Esophagus muscularis mucosa (tissue), 4 donors: ENCODE data around the gene ZSCAN10.

Experiments used
- EP300 ChIP-seq: sonication (generic); formaldehyde crosslinking; IDR thresholded peaks from one replicate; pipeline ENCODE4 v1.6.1; 2017; ENCODE audit warnings: antibody characterized with exemption
- POLR2A ChIP-seq: fragments of 450-650 bp; IDR thresholded peaks from one replicate; pipeline ENCODE4 v1.6.1; 2017; ENCODE audit warnings: antibody characterized with exemption, moderate library complexity, mild to moderate bottlenecking, low read depth
- POLR2AphosphoS5 ChIP-seq, 2 donors: sonication (generic); formaldehyde crosslinking; IDR thresholded peaks; one replicate each; pipeline ENCODE4 v1.6.1; 2017; ENCODE audit warnings: antibody characterized with exemption in 2 of 2
- TF ChIP-seq, protein P1 (sequence below), 3 experiments: fragments of 200-600 bp in 2 of 3; fragments of 450-650 bp in 1 of 3; sonication (generic) in 2 of 3; IDR thresholded peaks; one replicate each; pipeline ENCODE4 v1.5.1; 2017 to 2019; ENCODE audit warnings: antibody characterized with exemption in 3 of 3, mild to moderate bottlenecking in 2 of 3, moderate library complexity in 1 of 3

DNA sequence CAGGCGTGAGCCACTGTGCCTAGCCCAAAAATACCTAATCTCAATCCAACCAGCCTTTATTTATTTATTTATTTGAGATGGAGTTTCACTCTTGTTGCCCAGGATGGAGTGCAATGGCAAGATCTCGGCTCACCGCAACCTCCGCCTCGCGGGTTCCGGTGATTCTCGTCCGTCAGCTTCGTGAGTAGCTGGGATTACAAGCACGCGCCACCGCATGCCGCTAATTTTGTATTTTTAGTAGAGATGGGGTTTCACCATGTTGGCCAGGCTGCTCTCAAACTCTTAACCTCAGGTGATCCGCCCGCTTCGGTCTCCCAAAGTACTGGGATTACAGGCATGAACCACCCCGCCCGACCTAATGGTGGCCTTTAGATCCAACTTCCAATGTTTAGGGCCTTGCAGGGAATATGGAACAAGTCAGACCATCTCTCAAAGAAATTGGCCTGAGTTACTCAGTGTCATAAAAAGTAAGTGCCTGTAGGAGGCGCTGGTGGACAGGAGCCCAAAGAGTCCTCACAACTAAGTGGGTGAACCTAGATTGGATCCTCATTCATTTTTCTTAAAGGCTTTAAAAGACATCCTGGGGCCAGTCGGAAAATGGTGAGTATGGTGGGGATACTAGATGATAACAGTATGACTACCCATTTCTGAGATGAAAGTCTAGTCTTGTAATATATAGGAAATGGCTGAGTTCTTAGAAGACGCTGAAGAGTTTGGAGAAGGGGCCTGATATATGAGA lies 4.6 kb downstream of the ZSCAN10 start:
- TF ChIP-seq POLR2A (no peak), EP300 (no peak), POLR2AphosphoS5 (IDR thresholded peaks at IDR 0.05) (no peak)
- TF ChIP-seq, protein P1, sequence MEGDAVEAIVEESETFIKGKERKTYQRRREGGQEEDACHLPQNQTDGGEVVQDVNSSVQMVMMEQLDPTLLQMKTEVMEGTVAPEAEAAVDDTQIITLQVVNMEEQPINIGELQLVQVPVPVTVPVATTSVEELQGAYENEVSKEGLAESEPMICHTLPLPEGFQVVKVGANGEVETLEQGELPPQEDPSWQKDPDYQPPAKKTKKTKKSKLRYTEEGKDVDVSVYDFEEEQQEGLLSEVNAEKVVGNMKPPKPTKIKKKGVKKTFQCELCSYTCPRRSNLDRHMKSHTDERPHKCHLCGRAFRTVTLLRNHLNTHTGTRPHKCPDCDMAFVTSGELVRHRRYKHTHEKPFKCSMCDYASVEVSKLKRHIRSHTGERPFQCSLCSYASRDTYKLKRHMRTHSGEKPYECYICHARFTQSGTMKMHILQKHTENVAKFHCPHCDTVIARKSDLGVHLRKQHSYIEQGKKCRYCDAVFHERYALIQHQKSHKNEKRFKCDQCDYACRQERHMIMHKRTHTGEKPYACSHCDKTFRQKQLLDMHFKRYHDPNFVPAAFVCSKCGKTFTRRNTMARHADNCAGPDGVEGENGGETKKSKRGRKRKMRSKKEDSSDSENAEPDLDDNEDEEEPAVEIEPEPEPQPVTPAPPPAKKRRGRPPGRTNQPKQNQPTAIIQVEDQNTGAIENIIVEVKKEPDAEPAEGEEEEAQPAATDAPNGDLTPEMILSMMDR (IDR thresholded peaks at IDR 0.05) = peak; percentile 21 to 45 (median 28)
